Muscle of leg (tissue), 11 donors: ENCODE measurements around the gene IGLL1. TPM values are rescaled to one million over a fixed set of nuclear protein-coding genes. Genes with fewer than 3 reads are reported as not detected.
"Not testable (repeated sequence)": the region's sequence is repeated elsewhere in the genome, so short reads cannot be mapped to it uniquely, and the experiment has no call there.

Experiments used
- DNase-seq: peaks from one replicate; pipeline ENCODE4 v3.0.0; 2013
- H3K27ac ChIP-seq: one replicate; pipeline ENCODE4 v1.5.1; 2013; ENCODE audit warnings: mild to moderate bottlenecking, low read length, control low read depth
- H3K27me3 ChIP-seq: one replicate; pipeline ENCODE4 v1.6.1; 2013; ENCODE audit warnings: low read length; ENCODE audit not compliant: control insufficient read depth, insufficient read depth
- H3K36me3 ChIP-seq: one replicate; pipeline ENCODE4 v1.6.1; 2013; ENCODE audit warnings: low read length; ENCODE audit not compliant: control insufficient read depth, insufficient read depth
- H3K4me1 ChIP-seq: one replicate; pipeline ENCODE4 v1.6.1; 2013; ENCODE audit warnings: low read length; ENCODE audit not compliant: control insufficient read depth, insufficient read depth
- H3K4me3 ChIP-seq: one replicate; pipeline ENCODE4 v1.5.1; 2013; ENCODE audit warnings: low read length, control low read depth
- H3K9me3 ChIP-seq: replicated peaks from 2 replicates; pipeline ENCODE4 v1.6.1; 2013; ENCODE audit warnings: low read depth, low read length; ENCODE audit not compliant: control insufficient read depth
- WGBS: methylation state at CpG from one replicate; pipeline ENCODE4 v1.1.5; 2013; ENCODE audit warnings: missing lambda C conversion rate; ENCODE audit not compliant: insufficient coverage; 5-methylcytosine and 5-hydroxymethylcytosine counted together
- polyA plus RNA-seq, 8 donors: library from polyadenylated mRNA; unstranded; fragments of 120-200 nt; gene quantifications; one replicate each; pipeline versions ENCODE4 v1.2.1 to v1.2.3, GENCODE V29; 2013; ENCODE audit warnings: inconsistent platforms in 1 of 8, low replicate concordance in 1 of 8; ENCODE audit not compliant: insufficient read length in 8 of 8, insufficient read depth in 1 of 8
- total RNA-seq: library from RNA; stranded (reverse); fragments of 120-200 nt; gene quantifications from one replicate; pipeline ENCODE4 v1.2.4, GENCODE V29; 2013

The IGLL1 gene
- total and polyA plus RNA-seq, 9 donors: 0.13 to 1.7 (median 0.84) TPM

GRCh38 chr22:23553438-23553837 is 26.7 kb downstream of the IGLL1 start:
- DNase-seq: no peak
- WGBS: 73% methylated on average over 4 of the region's 5 CpGs
- H3K36me3 ChIP-seq: no peaks in the 10 kb centered on the region
- H3K4me3 ChIP-seq: no peak overlapping the region
- no peaks in the 10 kb centered on the region for H3K4me1 ChIP-seq
- no peak overlapping the region for H3K27ac ChIP-seq
- H3K9me3 ChIP-seq: no peaks in the 10 kb centered on the region
- H3K27me3 ChIP-seq: peaks cover 5% of the 10 kb centered on the region

- Histone ChIP-seq H3K27me3 (peaks cover 5% of the 10 kb centered on the region), H3K9me3 (peaks cover 5% of the 10 kb centered on the region), H3K27ac (no peak overlapping the region), H3K4me3 (no peak overlapping the region), H3K36me3 (no peaks in the 10 kb centered on the region), H3K4me1 (no peaks in the 10 kb centered on the region)
- no peak for DNase-seq
These were observed 27.5 kb downstream of the IGLL1 start for GRCh38 chr22:23552573-23552972.

GRCh38 chr22:23551385-23551784 is 28.7 kb downstream of the IGLL1 start:
- peaks cover 5% of the 10 kb centered on the region for H3K27me3 ChIP-seq
- DNase-seq: no peak

GRCh38 chr22:23550049-23550650 is 29.9 kb downstream of the IGLL1 start:
- Histone ChIP-seq H3K27me3 (peaks cover 3% of the 10 kb centered on the region), H3K27ac (no peak overlapping the region), H3K4me3 (no peak overlapping the region), H3K36me3 (no peaks in the 10 kb centered on the region), H3K9me3 (peaks cover 7% of the 10 kb centered on the region), H3K4me1 (no peaks in the 10 kb centered on the region)
- DNase-seq: no peak
- WGBS: 70% methylated on average over 4 of the region's 4 CpGs

More at GRCh38 chr22:23551385-23551784, 28.7 kb downstream of the IGLL1 start:
- Histone ChIP-seq H3K27ac (no peak overlapping the region), H3K9me3 (peaks cover 7% of the 10 kb centered on the region), H3K4me1 (no peaks in the 10 kb centered on the region), H3K4me3 (no peak overlapping the region), H3K36me3 (no peaks in the 10 kb centered on the region)

GRCh38 chr22:23549198-23549595 is 30.9 kb downstream of the IGLL1 start:
- H3K27ac ChIP-seq: no peak overlapping the region
- peaks cover 7% of the 10 kb centered on the region for H3K9me3 ChIP-seq
- no peaks in the 10 kb centered on the region for H3K27me3 ChIP-seq
- no peaks in the 10 kb centered on the region for H3K4me1 ChIP-seq
- H3K36me3 ChIP-seq: no peaks in the 10 kb centered on the region
- DNase-seq: no peak
- 59% methylated on average over 4 of the region's 5 CpGs for WGBS
- no peak overlapping the region for H3K4me3 ChIP-seq

DNA sequence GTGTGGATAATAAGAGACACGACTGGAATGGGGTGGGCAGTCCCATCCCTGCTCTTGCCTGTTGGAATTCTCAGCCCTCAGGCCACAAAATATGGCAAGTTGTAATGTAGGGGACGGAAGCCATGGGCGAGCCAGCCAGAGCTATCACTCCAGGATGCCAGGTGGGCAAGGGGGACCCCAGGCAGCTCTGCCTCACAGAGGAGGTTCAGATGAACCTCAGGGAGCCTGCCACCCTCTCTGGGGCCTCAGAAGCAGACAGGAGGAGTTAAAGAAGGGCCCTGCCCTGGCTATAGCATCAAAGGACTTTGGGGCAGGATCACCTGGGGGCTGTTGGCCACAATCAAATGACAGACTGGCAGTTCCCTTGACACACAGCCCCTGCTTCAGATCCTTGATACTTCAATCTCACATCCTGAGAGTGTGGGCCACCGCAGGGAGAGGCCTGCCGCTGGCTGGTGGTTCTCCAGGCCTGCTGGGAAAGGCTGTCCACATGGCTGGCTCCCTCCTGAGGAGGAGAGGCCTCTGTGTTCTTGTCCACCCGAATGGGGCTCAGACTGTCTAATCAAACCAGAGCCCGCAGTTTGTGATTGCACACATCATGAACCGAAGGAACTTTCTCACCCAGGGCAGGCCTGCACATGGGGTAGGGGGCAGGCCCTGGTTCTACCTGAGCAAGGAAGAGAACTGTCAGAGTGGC is 31.4 kb downstream of the IGLL1 start:
- Histone ChIP-seq H3K27me3 (no peaks in the 10 kb centered on the region), H3K4me1 (no peaks in the 10 kb centered on the region), H3K4me3 (no peak overlapping the region), H3K9me3 (peaks cover 7% of the 10 kb centered on the region), H3K27ac (no peak overlapping the region), H3K36me3 (no peaks in the 10 kb centered on the region)
- WGBS: 71% methylated on average over 6 of the region's 8 CpGs
- no peak for DNase-seq

GRCh38 chr22:23547818-23548500 is 32.1 kb downstream of the IGLL1 start:
- Histone ChIP-seq H3K9me3 (peaks cover 7% of the 10 kb centered on the region), H3K4me3 (no peak overlapping the region), H3K4me1 (no peaks in the 10 kb centered on the region), H3K27ac (no peak overlapping the region), H3K36me3 (no peaks in the 10 kb centered on the region), H3K27me3 (no peaks in the 10 kb centered on the region)
- DNase-seq: no peak
- 82% methylated on average over 2 of the region's 10 CpGs for WGBS

DNA sequence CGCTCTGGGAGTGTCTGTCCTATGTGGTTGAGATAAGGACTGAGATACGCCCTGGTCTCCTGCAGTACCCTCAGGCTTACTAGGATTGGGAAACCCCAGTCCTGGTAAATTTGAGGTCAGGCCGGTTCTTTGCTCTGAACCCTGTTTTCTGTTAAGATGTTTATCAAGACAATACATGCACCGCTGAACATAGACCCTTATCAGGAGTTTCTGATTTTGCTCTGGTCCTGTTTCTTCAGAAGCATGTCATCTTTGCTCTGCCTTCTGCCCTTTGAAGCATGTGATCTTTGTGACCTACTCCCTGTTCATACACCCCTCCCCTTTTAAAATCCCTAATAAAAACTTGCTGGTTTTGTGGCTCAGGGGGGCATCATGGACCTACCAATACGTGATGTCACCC is 32.7 kb downstream of the IGLL1 start:
- WGBS: 80% methylated on average over 1 of the region's 5 CpGs
- H3K9me3 ChIP-seq, H3K36me3 ChIP-seq, H3K27ac ChIP-seq, H3K4me3 ChIP-seq, H3K27me3 ChIP-seq, H3K4me1 ChIP-seq, DNase-seq: not testable (repeated sequence)

- peaks cover 7% of the 10 kb centered on the region for H3K9me3 ChIP-seq
- H3K4me1 ChIP-seq: no peaks in the 10 kb centered on the region
- no peak for DNase-seq
- H3K4me3 ChIP-seq: no peak overlapping the region
- no peak overlapping the region for H3K27ac ChIP-seq
- H3K36me3 ChIP-seq: no peaks in the 10 kb centered on the region
- no peaks in the 10 kb centered on the region for H3K27me3 ChIP-seq
- no CpG with 5 or more reads among the region's 2 CpGs for WGBS
These were observed 35.2 kb downstream of the IGLL1 start for GRCh38 chr22:23544852-23545251.

GRCh38 chr22:23543506-23544000 is 36.5 kb downstream of the IGLL1 start:
- H3K36me3 ChIP-seq, DNase-seq, H3K27ac ChIP-seq, H3K4me3 ChIP-seq, H3K27me3 ChIP-seq, H3K9me3 ChIP-seq, H3K4me1 ChIP-seq: not testable (repeated sequence)
- no CpG with 5 or more reads among the region's 1 CpG for WGBS
